Stimulated activated CD8-positive, alpha-beta memory T cell treated with anti-CD3 and anti-CD28 coated beads, Interleukin-2, amount 100 ng/mL, for 1 hour (primary cell): Measurements from ENCODE around the gene MELTF.

Experiments
- DNase-seq, 2 donors: peaks; one replicate each; pipeline ENCODE4 v3.0.0-alpha.2; 2020; ENCODE audit warnings: low read depth in 2 of 2

The MELTF gene

GRCh38 chr3:196968233-196969133 lies 61.1 kb downstream of the MELTF start, which contains the start of gene PIGZ:
Gene PIGZ, minus strand, starts transcription at chr3:196968833. Its CDS starts 16,802 bp downstream, at chr3:196952031.
- no peak for DNase-seq

- no peak for DNase-seq
Measured at GRCh38 chr3:196967412-196968232, 62.0 kb downstream of the MELTF start.

GRCh38 chr3:196966526-196967401 lies 62.9 kb downstream of the MELTF start:
- DNase-seq: no peak

- no peak for DNase-seq
Measured at GRCh38 chr3:196965804-196966173, 63.8 kb downstream of the MELTF start.

- DNase-seq: no peak
Measured at GRCh38 chr3:196965112-196965803, 64.4 kb downstream of the MELTF start.

GRCh38 chr3:196963631-196963953 lies 66.0 kb downstream of the MELTF start:
- no peak for DNase-seq

GRCh38 chr3:196962930-196963630 lies 66.5 kb downstream of the MELTF start:
- no peak for DNase-seq

GRCh38 chr3:196962108-196962929 lies 67.3 kb downstream of the MELTF start:
- DNase-seq: no peak

- no peak for DNase-seq
Measured at GRCh38 chr3:196954832-196955231, 74.8 kb downstream of the MELTF start.
